CD8-positive, alpha-beta memory T cell (primary cell): ENCODE measurements around the gene LRRC28. TPM values are rescaled to one million over a fixed set of nuclear protein-coding genes. Genes with fewer than 3 reads are reported as not detected.

Experiments
- CTCF ChIA-PET: fragments of 350-600 bp; sonication (Branson Sonifier 250); formaldehyde crosslinking; loops from one replicate; lab custom pipeline; 2021; ENCODE audit warnings: antibody characterized with exemption; lab: Charles Lee
- POLR2A ChIA-PET: fragments of 350-600 bp; sonication (Branson Sonifier 250); formaldehyde crosslinking; loops from one replicate; lab custom pipeline; 2021; ENCODE audit warnings: antibody characterized with exemption; lab: Charles Lee
- DNase-seq, 5 donors: peaks; one replicate each; pipeline versions ENCODE4 v3.0.0 to v3.0.0-alpha.2; 2020 to 2022; ENCODE audit warnings: mixed read lengths in 1 of 5
- H3K27ac ChIP-seq: one replicate; pipeline ENCODE4 v1.7.0; 2013; ENCODE audit warnings: low read depth, mild to moderate bottlenecking, low read length, moderate library complexity
- H3K27me3 ChIP-seq: 2 replicates; pipeline ENCODE4 v1.7.0; 2013; ENCODE audit warnings: low read length, mild to moderate bottlenecking; ENCODE audit not compliant: insufficient read depth, poor library complexity, severe bottlenecking
- H3K36me3 ChIP-seq: 2 replicates; pipeline ENCODE4 v1.7.0; 2013; ENCODE audit warnings: mild to moderate bottlenecking, low read length, moderate library complexity; ENCODE audit not compliant: insufficient read depth
- H3K4me1 ChIP-seq: 2 replicates; pipeline ENCODE4 v1.7.0; 2013; ENCODE audit warnings: mild to moderate bottlenecking, low read length, moderate library complexity; ENCODE audit not compliant: insufficient read depth
- H3K4me3 ChIP-seq: 2 replicates; pipeline ENCODE4 v1.7.0; 2013; ENCODE audit warnings: mild to moderate bottlenecking, low read length
- H3K9me3 ChIP-seq: 2 replicates; pipeline ENCODE4 v1.7.0; 2013; ENCODE audit warnings: mild to moderate bottlenecking, low read length
- H3K27ac Mint-ChIP-seq, 8 donors: one replicate each; pipeline ENCODE4 v1.8.0; 2020 to 2021; ENCODE audit warnings: mixed read lengths in 8 of 8, mild to moderate bottlenecking in 6 of 8, inconsistent platforms in 3 of 8, moderate library complexity in 3 of 8
- H3K27me3 Mint-ChIP-seq, 2 donors: one replicate each; pipeline ENCODE4 v1.8.0; 2020 to 2021; ENCODE audit warnings: mixed read lengths in 2 of 2, mild to moderate bottlenecking in 1 of 2, moderate library complexity in 1 of 2
- H3K36me3 Mint-ChIP-seq, 3 donors: one replicate each; pipeline ENCODE4 v1.8.0; 2020 to 2021; ENCODE audit warnings: mixed read lengths in 3 of 3, inconsistent platforms in 1 of 3, mild to moderate bottlenecking in 1 of 3
- H3K4me1 Mint-ChIP-seq, 3 donors: one replicate each; pipeline ENCODE4 v1.8.0; 2020 to 2021; ENCODE audit warnings: mixed read lengths in 3 of 3, inconsistent platforms in 1 of 3, mild to moderate bottlenecking in 1 of 3
- H3K4me3 Mint-ChIP-seq, 7 donors: one replicate each; pipeline ENCODE4 v1.8.0; 2020 to 2021; ENCODE audit warnings: mixed read lengths in 7 of 7, mild to moderate bottlenecking in 6 of 7, moderate library complexity in 4 of 7, inconsistent platforms in 2 of 7
- H3K9me3 Mint-ChIP-seq, 5 donors: one replicate each; pipeline ENCODE4 v1.8.0; 2020 to 2022; ENCODE audit warnings: mixed read lengths in 5 of 5, mild to moderate bottlenecking in 3 of 5, moderate library complexity in 2 of 5, inconsistent platforms in 1 of 5
- polyA plus RNA-seq: library from polyadenylated mRNA; unstranded; fragments of 300-500 nt; fragmentation: Illumina TruSeq; gene quantifications from one replicate; pipeline ENCODE4 v1.2.3, GENCODE V29; 2021
- total RNA-seq, 2 experiments: library from RNA; stranded (reverse); gene quantifications; one replicate each; pipeline ENCODE4 v1.2.3, GENCODE V29; 2021

LRRC28 gene
- total and polyA plus RNA-seq, 3 experiments from 2014 or later, result 18.0 to 28.4 (median 19.4) TPM

GRCh38 chr15:99429681-99430081 lies 178.4 kb downstream of the LRRC28 start:
- no peak overlapping the region for H3K27ac ChIP-seq
- Mint-ChIP-seq H3K4me3 (no peak overlapping the region), H3K9me3 (no peaks in the 10 kb centered on the region), H3K4me1 (peaks cover 6 to 22% (median 19%) of the 10 kb centered on the region in 3 donors), H3K27me3 (peaks cover 0 to 14% of the 10 kb centered on the region in 2 donors), H3K27ac (peak overlapping the region in 1 of 8 donors; percentile 29), H3K36me3 (no peaks in the 10 kb centered on the region)
- CTCF ChIA-PET, result no interaction called here
- DNase-seq, result no peak
- no peaks in the 10 kb centered on the region for H3K9me3 ChIP-seq
- no peak overlapping the region for H3K4me3 ChIP-seq
- peaks cover 48% of the 10 kb centered on the region for H3K4me1 ChIP-seq
- H3K27me3 ChIP-seq, result no peaks in the 10 kb centered on the region
- POLR2A ChIA-PET, result no interaction called here
- H3K36me3 ChIP-seq, result no peaks in the 10 kb centered on the region

- no peak overlapping the region for H3K4me3 ChIP-seq
- Mint-ChIP-seq H3K4me1 (peaks cover 4 to 15% (median 14%) of the 10 kb centered on the region in 3 donors), H3K27me3 (peaks cover 0 to 18% of the 10 kb centered on the region in 2 donors), H3K4me3 (no peak overlapping the region), H3K9me3 (no peaks in the 10 kb centered on the region), H3K36me3 (no peaks in the 10 kb centered on the region), H3K27ac (no peak overlapping the region)
- DNase-seq, result no peak
- CTCF ChIA-PET, result no interaction called here
- H3K4me1 ChIP-seq, result peaks cover 40% of the 10 kb centered on the region
- H3K36me3 ChIP-seq, result no peaks in the 10 kb centered on the region
- no peaks in the 10 kb centered on the region for H3K9me3 ChIP-seq
- H3K27ac ChIP-seq, result no peak overlapping the region
- H3K27me3 ChIP-seq, result no peaks in the 10 kb centered on the region
- POLR2A ChIA-PET, result no interaction called here
Measured at GRCh38 chr15:99430881-99431401, 179.7 kb downstream of the LRRC28 start.

- H3K36me3 Mint-ChIP-seq, result no peaks in the 10 kb centered on the region
Measured at GRCh38 chr15:99431661-99432091, 180.4 kb downstream of the LRRC28 start.

GRCh38 chr15:99432271-99433025 lies 181.2 kb downstream of the LRRC28 start:
- no peaks in the 10 kb centered on the region for H3K9me3 Mint-ChIP-seq
- H3K27ac Mint-ChIP-seq, result no peak overlapping the region
- DNase-seq, result no peak
- Histone ChIP-seq H3K27ac (no peak overlapping the region), H3K4me1 (peaks cover 34% of the 10 kb centered on the region), H3K9me3 (no peaks in the 10 kb centered on the region), H3K36me3 (no peaks in the 10 kb centered on the region), H3K27me3 (no peaks in the 10 kb centered on the region), H3K4me3 (no peak overlapping the region)
- ChIA-PET CTCF (no interaction called here), POLR2A (no interaction called here)
- H3K36me3 Mint-ChIP-seq, result no peaks in the 10 kb centered on the region
- peak overlapping the region in 1 of 7 donors; percentile 77 for H3K4me3 Mint-ChIP-seq
- peaks cover 4 to 12% of the 10 kb centered on the region in 2 donors for H3K27me3 Mint-ChIP-seq
- H3K4me1 Mint-ChIP-seq, result peaks cover 4 to 14% (median 12%) of the 10 kb centered on the region in 3 donors

More at GRCh38 chr15:99431661-99432091, 180.4 kb downstream of the LRRC28 start:
- ChIA-PET CTCF (no interaction called here), POLR2A (no interaction called here)
- H3K27me3 ChIP-seq, result no peaks in the 10 kb centered on the region
- peaks cover 0 to 17% of the 10 kb centered on the region in 2 donors for H3K27me3 Mint-ChIP-seq
- DNase-seq, result no peak
- H3K9me3 Mint-ChIP-seq, result no peaks in the 10 kb centered on the region
- H3K36me3 ChIP-seq, result no peaks in the 10 kb centered on the region
- no peak overlapping the region for H3K27ac ChIP-seq
- peaks cover 34% of the 10 kb centered on the region for H3K4me1 ChIP-seq
- H3K4me3 Mint-ChIP-seq, result no peak overlapping the region
- H3K9me3 ChIP-seq, result no peaks in the 10 kb centered on the region
- H3K4me3 ChIP-seq, result no peak overlapping the region
- H3K4me1 Mint-ChIP-seq, result peaks cover 4 to 14% (median 12%) of the 10 kb centered on the region in 3 donors
- no peak overlapping the region for H3K27ac Mint-ChIP-seq

DNA sequence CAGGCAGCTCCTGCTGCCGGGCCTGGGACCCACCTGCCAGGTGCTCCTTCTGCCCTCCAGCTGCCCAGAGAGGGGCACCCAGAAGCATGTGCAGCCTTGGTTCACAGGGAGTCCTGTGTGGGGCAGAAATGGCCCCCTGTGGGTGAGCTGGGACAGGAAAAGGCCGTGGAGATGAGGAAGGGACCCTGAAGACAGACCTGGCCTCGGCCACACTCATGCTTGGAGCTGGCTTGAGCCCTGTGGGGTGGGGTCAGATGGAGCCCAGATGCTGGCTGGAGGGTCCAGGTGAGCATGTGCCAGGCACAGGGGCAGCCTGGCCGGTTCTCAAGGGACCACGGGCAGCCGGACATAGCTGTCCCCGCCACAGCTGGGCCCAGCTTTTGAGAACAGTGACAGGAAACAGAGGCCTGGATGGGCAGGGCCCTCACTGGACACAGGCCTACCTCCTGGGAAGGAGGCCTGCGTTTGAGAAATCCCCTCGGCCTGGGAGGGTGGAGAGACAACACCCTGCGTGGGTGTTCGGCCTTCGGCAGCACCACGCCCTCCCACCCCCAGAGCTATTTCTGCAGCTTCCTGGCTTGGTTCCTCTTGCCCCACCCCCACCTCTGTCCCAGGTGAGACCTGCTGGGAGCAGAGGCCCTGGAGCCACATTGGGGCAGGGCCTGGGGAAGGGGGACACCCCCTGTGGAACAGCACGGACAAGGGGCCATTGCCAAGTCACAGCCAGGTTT lies 181.9 kb downstream of the LRRC28 start:
- H3K4me1 Mint-ChIP-seq, result peaks cover 4 to 17% (median 12%) of the 10 kb centered on the region in 3 donors
- H3K9me3 Mint-ChIP-seq, result no peaks in the 10 kb centered on the region
- H3K27me3 Mint-ChIP-seq, result peaks cover 4 to 9% of the 10 kb centered on the region in 2 donors
- no peak overlapping the region for H3K4me3 Mint-ChIP-seq
- H3K27ac ChIP-seq, result no peak overlapping the region
- no peaks in the 10 kb centered on the region for H3K27me3 ChIP-seq
- H3K9me3 ChIP-seq, result no peaks in the 10 kb centered on the region
- H3K36me3 Mint-ChIP-seq, result no peaks in the 10 kb centered on the region
- peaks cover 41% of the 10 kb centered on the region for H3K4me1 ChIP-seq
- CTCF ChIA-PET, result interaction anchor here (0.9 kb wide), 1 partner anchor 11 kb away, joined by 3 read pairs; no protein-coding TSS in a partner anchor
- H3K4me3 ChIP-seq, result peak overlapping the region; percentile 19
- POLR2A ChIA-PET, result no interaction called here
- peak overlapping the region in 1 of 8 donors; percentile 74 for H3K27ac Mint-ChIP-seq
- DNase-seq, result no peak
- no peaks in the 10 kb centered on the region for H3K36me3 ChIP-seq

DNA sequence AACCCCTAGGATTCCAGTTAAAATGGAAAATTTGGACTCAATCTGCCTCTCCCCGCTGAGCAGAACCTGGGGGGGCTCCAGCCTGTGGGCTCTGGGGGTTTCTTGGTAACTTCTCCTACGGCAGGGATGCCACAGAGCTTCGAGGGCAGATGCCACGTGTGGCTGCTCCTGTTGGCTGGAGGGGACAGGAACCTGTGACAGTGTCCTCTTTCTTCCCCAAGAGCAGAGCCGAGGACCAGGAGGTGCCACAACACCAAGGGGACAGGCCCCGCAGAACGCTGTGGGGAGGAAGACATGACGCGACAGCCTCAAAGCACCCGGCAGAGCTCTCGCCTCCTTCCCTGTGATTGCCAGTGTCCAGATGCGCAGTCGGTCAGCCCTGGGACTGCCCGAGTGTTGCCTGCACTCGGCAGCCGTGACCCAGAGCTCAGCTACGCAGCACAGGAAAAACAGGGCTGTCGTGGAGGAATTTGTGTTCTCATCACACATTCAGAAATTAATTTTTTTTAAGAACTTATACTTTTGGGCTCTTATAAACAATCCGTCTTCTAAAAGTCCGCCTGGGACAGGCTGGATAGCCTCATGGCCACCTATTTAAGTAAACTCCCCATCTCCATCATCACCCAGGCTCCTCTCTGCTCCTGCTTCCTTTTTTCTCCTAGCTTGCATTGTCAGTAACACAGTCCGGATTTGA lies 182.6 kb downstream of the LRRC28 start:
- H3K27ac Mint-ChIP-seq, result peak overlapping the region in 3 of 8 donors; percentile 9 to 61 (median 43)

GRCh38 chr15:99434506-99435112 lies 183.3 kb downstream of the LRRC28 start:
- H3K9me3 ChIP-seq, result no peaks in the 10 kb centered on the region
- no peaks in the 10 kb centered on the region for H3K36me3 Mint-ChIP-seq
- peak overlapping the region in 2 of 8 donors; percentile 9 to 61 for H3K27ac Mint-ChIP-seq
- no peak for DNase-seq
- H3K36me3 ChIP-seq, result no peaks in the 10 kb centered on the region
- H3K4me3 Mint-ChIP-seq, result no peak overlapping the region
- H3K27me3 Mint-ChIP-seq, result peaks cover 4 to 9% of the 10 kb centered on the region in 2 donors
- CTCF ChIA-PET, result no interaction called here
- POLR2A ChIA-PET, result no interaction called here
- H3K4me3 ChIP-seq, result no peak overlapping the region
- no peaks in the 10 kb centered on the region for H3K9me3 Mint-ChIP-seq
- peaks cover 8 to 24% (median 17%) of the 10 kb centered on the region in 3 donors for H3K4me1 Mint-ChIP-seq
- no peaks in the 10 kb centered on the region for H3K27me3 ChIP-seq
- peaks cover 47% of the 10 kb centered on the region for H3K4me1 ChIP-seq
- H3K27ac ChIP-seq, result no peak overlapping the region

More for the DNA sequence above, 182.6 kb downstream of the LRRC28 start:
- H3K27me3 ChIP-seq, result no peaks in the 10 kb centered on the region
- DNase-seq, result no peak
- H3K4me3 Mint-ChIP-seq, result no peak overlapping the region
- H3K4me1 Mint-ChIP-seq, result peaks cover 8 to 22% (median 17%) of the 10 kb centered on the region in 3 donors
- H3K4me3 ChIP-seq, result peak overlapping the region; percentile 19
- H3K9me3 ChIP-seq, result no peaks in the 10 kb centered on the region
- peaks cover 47% of the 10 kb centered on the region for H3K4me1 ChIP-seq
- POLR2A ChIA-PET, result no interaction called here
- H3K27me3 Mint-ChIP-seq, result peaks cover 4 to 9% of the 10 kb centered on the region in 2 donors
- no peaks in the 10 kb centered on the region for H3K36me3 Mint-ChIP-seq
- H3K27ac ChIP-seq, result no peak overlapping the region
- no peaks in the 10 kb centered on the region for H3K9me3 Mint-ChIP-seq
- CTCF ChIA-PET, result interaction anchor here (0.9 kb wide), 1 partner anchor 12 kb away, joined by 3 read pairs; no protein-coding TSS in a partner anchor
- no peaks in the 10 kb centered on the region for H3K36me3 ChIP-seq
